ENCODE data around the gene CADPS2. TPM values are rescaled to one million over a fixed set of nuclear protein-coding genes. Genes with fewer than 3 reads are reported as not detected.

Gene CADPS2
- total RNA-seq, 2 donors from 2014 or later, result 4.3 to 11.7 TPM

GRCh38 chr7:122790591-122790990 lies 95.7 kb downstream of the CADPS2 start:
- Mint-ChIP-seq H3K4me3 (no peak overlapping the region), H3K27ac (no peak overlapping the region), H3K36me3 (ENCODE audit: low read depth) (no peaks in the 10 kb centered on the region), H3K4me1 (peaks cover 37% of the 10 kb centered on the region), H3K9me3 (no peaks in the 10 kb centered on the region), H3K27me3 (ENCODE audit: insufficient read depth) (no peaks in the 10 kb centered on the region)
- Histone ChIP-seq H3K27me3 (ENCODE audit: control insufficient read depth, insufficient read depth, low read length, poor library complexity, severe bottlenecking) (no peaks in the 10 kb centered on the region), H3K36me3 (ENCODE audit: control insufficient read depth, insufficient read depth, low read length) (no peaks in the 10 kb centered on the region), H3K4me1 (ENCODE audit: control insufficient read depth, insufficient read depth, low read length) (no peaks in the 10 kb centered on the region), H3K27ac (ENCODE audit: low read depth, low read length) (no peak overlapping the region), H3K9me3 (ENCODE audit: control insufficient read depth, low read length) (no peaks in the 10 kb centered on the region), H3K9ac (ENCODE audit: extremely low read depth, low read length, poor library complexity, severe bottlenecking) (no peak overlapping the region), H3K4me3 (ENCODE audit: low read length) (no peak overlapping the region)
- 87% methylated on average over 2 of the region's 2 CpGs; no CpG with 5 or more reads in 1 of the 2 experiments for whole genome bisulfite sequencing, 2 experiments (ENCODE audit: insufficient coverage in 1 of 2, insufficient read length in 1 of 2)
- DNase-seq, result no peak
- no peak for TF ChIP-seq CTCF (conservative IDR thresholded peaks at IDR 0.05)

- Histone ChIP-seq H3K36me3 (ENCODE audit: control insufficient read depth, insufficient read depth, low read length) (no peaks in the 10 kb centered on the region), H3K4me3 (ENCODE audit: low read length) (no peak overlapping the region), H3K4me1 (ENCODE audit: control insufficient read depth, insufficient read depth, low read length) (peaks cover 4% of the 10 kb centered on the region), H3K9ac (ENCODE audit: extremely low read depth, low read length, poor library complexity, severe bottlenecking) (no peak overlapping the region), H3K9me3 (ENCODE audit: control insufficient read depth, low read length) (no peaks in the 10 kb centered on the region), H3K27me3 (ENCODE audit: control insufficient read depth, insufficient read depth, low read length, poor library complexity, severe bottlenecking) (no peaks in the 10 kb centered on the region), H3K27ac (ENCODE audit: low read depth, low read length) (no peak overlapping the region)
- H3K9me3 Mint-ChIP-seq, result no peaks in the 10 kb centered on the region
- H3K27ac Mint-ChIP-seq, result no peak overlapping the region
- no peak overlapping the region for H3K4me3 Mint-ChIP-seq
- H3K4me1 Mint-ChIP-seq, result peaks cover 41% of the 10 kb centered on the region
- WGBS, 2 experiments (ENCODE audit: insufficient coverage in 1 of 2, insufficient read length in 1 of 2), result 96 to 99% methylated on average over 2 to 3 of the region's 3 CpGs
- TF ChIP-seq CTCF (conservative IDR thresholded peaks at IDR 0.05), result no peak
- H3K27me3 Mint-ChIP-seq (ENCODE audit: insufficient read depth), result no peaks in the 10 kb centered on the region
- DNase-seq, result no peak
- H3K36me3 Mint-ChIP-seq (ENCODE audit: low read depth), result no peaks in the 10 kb centered on the region
Observed at GRCh38 chr7:122790132-122790531, 96.1 kb downstream of the CADPS2 start.

GRCh38 chr7:122789156-122789555 lies 97.1 kb downstream of the CADPS2 start:
- Histone ChIP-seq H3K27me3 (ENCODE audit: control insufficient read depth, insufficient read depth, low read length, poor library complexity, severe bottlenecking) (no peaks in the 10 kb centered on the region), H3K9me3 (ENCODE audit: control insufficient read depth, low read length) (no peaks in the 10 kb centered on the region), H3K9ac (ENCODE audit: extremely low read depth, low read length, poor library complexity, severe bottlenecking) (no peak overlapping the region), H3K4me1 (ENCODE audit: control insufficient read depth, insufficient read depth, low read length) (peaks cover 4% of the 10 kb centered on the region), H3K36me3 (ENCODE audit: control insufficient read depth, insufficient read depth, low read length) (no peaks in the 10 kb centered on the region), H3K4me3 (ENCODE audit: low read length) (no peak overlapping the region), H3K27ac (ENCODE audit: low read depth, low read length) (no peak overlapping the region)
- TF ChIP-seq CTCF (conservative IDR thresholded peaks at IDR 0.05), result no peak
- no peaks in the 10 kb centered on the region for H3K36me3 Mint-ChIP-seq (ENCODE audit: low read depth)
- DNase-seq, result no peak
- H3K4me3 Mint-ChIP-seq, result no peak overlapping the region
- no peaks in the 10 kb centered on the region for H3K9me3 Mint-ChIP-seq
- no peak overlapping the region for H3K27ac Mint-ChIP-seq
- H3K4me1 Mint-ChIP-seq, result peaks cover 46% of the 10 kb centered on the region
- 82% methylated on average over 1 of the region's 1 CpG; no CpG with 5 or more reads in 1 of the 2 experiments for WGBS, 2 experiments (ENCODE audit: insufficient coverage in 1 of 2, insufficient read length in 1 of 2)
- no peaks in the 10 kb centered on the region for H3K27me3 Mint-ChIP-seq (ENCODE audit: insufficient read depth)
